Psoas muscle (tissue), 8 donors: Measurements from ENCODE around the gene ATF6. TPM values are rescaled to one million over a fixed set of nuclear protein-coding genes. Genes with fewer than 3 reads are reported as not detected.

Experiments used
- ATAC-seq, 4 donors: fragments of 200-7000 bp; cut with Tn5 transposase; one replicate each; pipeline ENCODE4 v1.9.1; 2020; ENCODE audit warnings: moderate library complexity in 3 of 4, mild to moderate bottlenecking in 2 of 4
- DNase-seq, 2 donors: peaks; one replicate each; pipeline ENCODE4 v3.0.0-alpha.2; 2020
- H3K27ac ChIP-seq: fragments of 200-600 bp; one replicate; pipeline ENCODE4 v1.8.0; 2022
- H3K27me3 ChIP-seq, 3 donors: fragments of 200-600 bp in 1 of 3; one replicate each; pipeline versions ENCODE4 v1.6.1 to v1.8.0; 2013 to 2022; ENCODE audit warnings: low read length in 2 of 3, mild to moderate bottlenecking in 2 of 3, moderate library complexity in 1 of 3; ENCODE audit not compliant: insufficient read depth in 3 of 3
- H3K36me3 ChIP-seq, 2 donors: fragments of 200-600 bp in 1 of 2; one replicate each; pipeline versions ENCODE4 v1.6.1 to v1.8.0; 2013 to 2022; ENCODE audit warnings: low read depth in 1 of 2, mild to moderate bottlenecking in 1 of 2, moderate library complexity in 1 of 2; ENCODE audit not compliant: insufficient read depth in 1 of 2
- H3K4me1 ChIP-seq: fragments of 200-600 bp; one replicate; pipeline ENCODE4 v1.8.0; 2022
- H3K4me3 ChIP-seq: fragments of 200-600 bp; one replicate; pipeline ENCODE4 v1.8.0; 2022; ENCODE audit warnings: mild to moderate bottlenecking
- H3K9me3 ChIP-seq: fragments of 200-600 bp; one replicate; pipeline ENCODE4 v1.8.0; 2022
- CTCF ChIP-seq: fragments of 200-600 bp; IDR thresholded peaks from one replicate; pipeline ENCODE4 v1.8.0; 2022; ENCODE audit warnings: antibody characterized with exemption
- WGBS, 3 donors: extraction: QIAGEN DNeasy Blood & Tissue Kit; methylation state at CpG; one replicate each; pipeline versions ENCODE4 v1.1.6 to v1.1.7; 2013; 5-methylcytosine and 5-hydroxymethylcytosine counted together
- intact Hi-C, 2 donors: fragments of 100-400 bp; cut with DNase I; formaldehyde crosslinking; loops; one replicate each; pipeline versions ENCODE4 v1.11.0 to v1.14.2; 2022
- polyA plus RNA-seq, 3 donors: library from polyadenylated mRNA; stranded (reverse); fragments of 200-250 nt; gene quantifications; one replicate each; pipeline ENCODE4 v1.2.3, GENCODE V29; 2013
- total RNA-seq, 4 donors: library from RNA; stranded (reverse); fragmentation: NEBNext Ultra II Directional in 2 of 4; extraction: Animal tissue kit (Norgen Biotek cat#: 25700) in 2 of 4; gene quantifications; one replicate each; pipeline versions ENCODE4 v1.2.1 to v1.2.4, GENCODE V29; 2021 to 2023
- donor health status: healthy with polysubstance abuse.
- donor health status: DM: no; HTN: no; CAD: no; lungs with moderate emphysema.
- donor health status: Bipolar disorder and iron deficiency.
- donor health status: healthy.
- donor health status: DM: yes; HTN: yes; CAD: no.
- donor health status: DM: no; HTN: no; CAD: no.
- donor health status: DM: no; HTN: no; CAD: no.
- donor health status: DM: yes; HTN: yes; CAD: no.

The ATF6 gene
- total and polyA plus RNA-seq, 7 donors: 6.4 to 17.1 (median 11.0) TPM

GRCh38 chr1:161792740-161793139 lies 26.6 kb downstream of the ATF6 start:
- no peaks in the 10 kb centered on the region for H3K4me1 ChIP-seq
- 38 to 45% (median 39%) methylated on average over 3 of the region's 3 CpGs for WGBS, 3 donors
- H3K4me3 ChIP-seq: no peak overlapping the region
- H3K9me3 ChIP-seq: no peaks in the 10 kb centered on the region
- DNase-seq: no peak
- no peak overlapping the region for H3K27ac ChIP-seq
- TF ChIP-seq CTCF: peak; percentile 66
- ATAC-seq: peak; percentile 55 to 82 (median 63)
- intact Hi-C loops: loop anchor here (1.0 to 5.0 kb wide), 3 partner anchors 65 to 245 kb away; no protein-coding TSS in a partner anchor
- H3K27me3 ChIP-seq: no peaks in the 10 kb centered on the region
- peaks cover 8 to 88% of the 10 kb centered on the region in 2 donors for H3K36me3 ChIP-seq

GRCh38 chr1:161799792-161800191 lies 33.7 kb downstream of the ATF6 start:
- Histone ChIP-seq H3K36me3 (peaks cover 3 to 91% of the 10 kb centered on the region in 2 donors), H3K4me3 (no peak overlapping the region), H3K9me3 (no peaks in the 10 kb centered on the region), H3K27ac (no peak overlapping the region), H3K27me3 (no peaks in the 10 kb centered on the region), H3K4me1 (no peaks in the 10 kb centered on the region)
- ATAC-seq (no peak), DNase-seq (no peak)
- TF ChIP-seq CTCF: no peak
- WGBS, 3 donors: 84 to 93% (median 90%) methylated on average over 1 of the region's 1 CpG
- intact Hi-C loops: no loop called here

GRCh38 chr1:161801955-161802354 lies 35.8 kb downstream of the ATF6 start:
- Histone ChIP-seq H3K4me1 (no peaks in the 10 kb centered on the region), H3K4me3 (no peak overlapping the region), H3K36me3 (peaks cover 3 to 81% of the 10 kb centered on the region in 2 donors), H3K9me3 (no peaks in the 10 kb centered on the region), H3K27ac (no peak overlapping the region), H3K27me3 (no peaks in the 10 kb centered on the region)
- 45 to 74% (median 51%) methylated on average over 7 of the region's 7 CpGs for WGBS, 3 donors
- ATAC-seq (no peak), DNase-seq (no peak)
- intact Hi-C loops: no loop called here
- no peak for TF ChIP-seq CTCF

- no peak for ATAC-seq
- WGBS, 3 donors: 67 to 79% (median 68%) methylated on average over 2 of the region's 2 CpGs
- DNase-seq: no peak
- H3K4me3 ChIP-seq: no peak overlapping the region
- peaks cover 3 to 69% of the 10 kb centered on the region in 2 donors for H3K36me3 ChIP-seq
- H3K4me1 ChIP-seq: no peaks in the 10 kb centered on the region
- TF ChIP-seq CTCF: no peak
- no peaks in the 10 kb centered on the region for H3K9me3 ChIP-seq
- intact Hi-C loops: no loop called here
- H3K27ac ChIP-seq: no peak overlapping the region
- no peaks in the 10 kb centered on the region for H3K27me3 ChIP-seq
Observed at GRCh38 chr1:161803181-161803580, 37.1 kb downstream of the ATF6 start.
